Measurements from ENCODE around the gene ZFP57.

ZFP57 gene

GRCh38 chr6:29702519-29703103, 21.7 kb upstream of the ZFP57 start:
- H3K27me3 ChIP-seq (ENCODE audit: insufficient read depth, low read depth): no peaks in the 10 kb centered on the region
- no peaks in the 10 kb centered on the region for H3K36me3 ChIP-seq (ENCODE audit: insufficient read depth)
- no peaks in the 10 kb centered on the region for H3K4me1 ChIP-seq (ENCODE audit: low read depth, poor library complexity, severe bottlenecking)
- H3K4me3 ChIP-seq (IDR thresholded peaks at IDR 0.05; ENCODE audit: insufficient read depth, low read depth, low read length): no peak overlapping the region
- H3K9ac ChIP-seq: no peak overlapping the region
- H4K20me1 ChIP-seq (ENCODE audit: insufficient read depth): no peaks in the 10 kb centered on the region
- no peaks in the 10 kb centered on the region for H3K79me2 ChIP-seq (ENCODE audit: insufficient read depth, low read depth)
- H2AFZ ChIP-seq (ENCODE audit: low read depth): no peak overlapping the region
- H3K4me2 ChIP-seq: no peak overlapping the region
- no peak overlapping the region for H3K27ac ChIP-seq
- TF ChIP-seq CTCF (conservative IDR thresholded peaks at IDR 0.05; ENCODE audit: low read depth, low read length): peak; percentile 52; the same call in 1 of the 2 replicates

GRCh38 chr6:29696147-29697125, 15.5 kb upstream of the ZFP57 start:
- Histone ChIP-seq H3K4me3 (IDR thresholded peaks at IDR 0.05; ENCODE audit: insufficient read depth, low read depth, low read length) (no peak overlapping the region), H3K27ac (no peak overlapping the region), H3K9ac (no peak overlapping the region), H3K27me3 (ENCODE audit: insufficient read depth, low read depth) (no peaks in the 10 kb centered on the region), H3K4me1 (ENCODE audit: low read depth, poor library complexity, severe bottlenecking) (no peaks in the 10 kb centered on the region), H3K36me3 (ENCODE audit: insufficient read depth) (no peaks in the 10 kb centered on the region), H2AFZ (ENCODE audit: low read depth) (no peak overlapping the region), H3K4me2 (no peak overlapping the region), H4K20me1 (ENCODE audit: insufficient read depth) (no peaks in the 10 kb centered on the region), H3K79me2 (ENCODE audit: insufficient read depth, low read depth) (no peaks in the 10 kb centered on the region)
- TF ChIP-seq CTCF (conservative IDR thresholded peaks at IDR 0.05; ENCODE audit: low read depth, low read length): peak; percentile 50

- no peak overlapping the region for H3K9ac ChIP-seq
- H3K4me3 ChIP-seq (IDR thresholded peaks at IDR 0.05; ENCODE audit: insufficient read depth, low read depth, low read length): no peak overlapping the region
- H3K27ac ChIP-seq: no peak overlapping the region
- H4K20me1 ChIP-seq (ENCODE audit: insufficient read depth): no peaks in the 10 kb centered on the region
- no peak overlapping the region for H2AFZ ChIP-seq (ENCODE audit: low read depth)
- H3K4me2 ChIP-seq: no peak overlapping the region
- no peaks in the 10 kb centered on the region for H3K79me2 ChIP-seq (ENCODE audit: insufficient read depth, low read depth)
- no peak for TF ChIP-seq CTCF (conservative IDR thresholded peaks at IDR 0.05; ENCODE audit: low read depth, low read length)
- no peaks in the 10 kb centered on the region for H3K36me3 ChIP-seq (ENCODE audit: insufficient read depth)
- no peaks in the 10 kb centered on the region for H3K27me3 ChIP-seq (ENCODE audit: insufficient read depth, low read depth)
- H3K4me1 ChIP-seq (ENCODE audit: low read depth, poor library complexity, severe bottlenecking): no peaks in the 10 kb centered on the region
Observed at GRCh38 chr6:29694637-29695036, 13.7 kb upstream of the ZFP57 start.

- Histone ChIP-seq H3K27ac (no peak overlapping the region), H3K9ac (no peak overlapping the region), H3K4me1 (ENCODE audit: low read depth, poor library complexity, severe bottlenecking) (no peaks in the 10 kb centered on the region), H3K27me3 (ENCODE audit: insufficient read depth, low read depth) (no peaks in the 10 kb centered on the region), H2AFZ (ENCODE audit: low read depth) (no peak overlapping the region), H3K4me3 (IDR thresholded peaks at IDR 0.05; ENCODE audit: insufficient read depth, low read depth, low read length) (no peak overlapping the region), H3K79me2 (ENCODE audit: insufficient read depth, low read depth) (no peaks in the 10 kb centered on the region), H3K36me3 (ENCODE audit: insufficient read depth) (no peaks in the 10 kb centered on the region), H3K4me2 (no peak overlapping the region), H4K20me1 (ENCODE audit: insufficient read depth) (no peaks in the 10 kb centered on the region)
- TF ChIP-seq CTCF (conservative IDR thresholded peaks at IDR 0.05; ENCODE audit: low read depth, low read length): no peak
Observed at GRCh38 chr6:29685718-29686326, 4.9 kb upstream of the ZFP57 start.
